NCI-H2107 treated with DMSO at 0.1 percent for 48 hours (cell line): Measurements from ENCODE around the gene ZSCAN22.
"Not testable (repeated sequence)": the region's sequence is repeated elsewhere in the genome, so short reads cannot be mapped to it uniquely, and the experiment has no call there.

Experiments used
- DNase-seq: peaks from one replicate; lab custom pipeline; 2025; ENCODE audit not compliant: unreplicated experiment; lab: John Stamatoyannopoulos, UW

Gene ZSCAN22

GRCh38 chr19:58326914-58327726 lies at the start of gene ZSCAN22:
TSS of gene ZSCAN22 (plus strand) at chr19:58326994. CDS start at chr19:58334803, 7,809 bp downstream.
- peak; percentile 93 for DNase-seq

- no peak for DNase-seq
These were observed 49.6 kb upstream of the ZSCAN22 start for GRCh38 chr19:58277197-58277596.

- no peak for DNase-seq
These were observed 48.9 kb upstream of the ZSCAN22 start for GRCh38 chr19:58277748-58278540.

GRCh38 chr19:58278541-58279041 lies 48.2 kb upstream of the ZSCAN22 start, which contains the start of gene ZNF8:
TSS of gene ZNF8 (plus strand) at chr19:58278955. CDS start at chr19:58279082, 127 bp downstream.
- DNase-seq: peak; percentile 90

DNA sequence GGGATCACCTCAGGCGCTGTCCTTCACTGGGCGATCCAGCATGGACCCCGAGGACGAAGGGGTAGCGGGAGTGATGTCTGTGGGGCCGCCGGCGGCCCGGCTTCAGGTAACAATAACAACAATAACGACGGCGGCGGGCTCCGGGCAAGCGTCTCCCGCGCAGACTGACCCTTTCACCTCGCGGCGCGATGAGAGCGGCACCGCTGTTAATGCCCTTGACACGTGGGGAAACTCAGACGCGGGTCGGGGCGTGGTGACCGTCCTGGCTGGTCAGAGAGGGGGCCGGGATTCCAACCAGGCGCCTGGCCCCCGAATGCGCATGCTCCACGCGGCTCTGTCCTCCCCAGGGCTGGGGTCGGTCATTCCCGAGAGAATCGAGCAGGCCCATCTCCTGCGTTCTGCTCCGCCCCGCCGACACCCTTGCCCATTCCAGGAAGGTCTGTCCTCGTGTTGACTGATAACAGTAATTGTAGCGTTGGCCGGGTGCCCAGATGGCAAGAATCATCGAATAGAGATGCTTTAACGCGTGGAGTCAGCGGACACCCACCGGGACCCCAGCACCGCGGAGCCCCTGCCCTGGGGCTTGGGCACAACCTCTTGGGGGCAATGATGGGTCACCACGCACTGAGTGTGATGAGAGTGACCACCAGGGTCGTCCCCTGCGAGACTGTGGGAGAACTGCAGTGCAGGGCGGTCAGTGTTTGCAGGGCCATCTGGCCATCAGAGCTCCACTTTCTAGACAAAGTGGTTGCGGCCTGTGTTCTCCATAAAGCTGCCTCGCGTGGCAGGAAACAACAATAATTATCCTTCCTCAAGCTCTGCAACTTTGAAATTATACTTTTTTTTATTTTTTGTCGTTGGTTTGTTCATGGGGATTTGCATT lies 47.5 kb upstream of the ZSCAN22 start:
- no peak for DNase-seq

GRCh38 chr19:58279925-58280316 lies 46.9 kb upstream of the ZSCAN22 start:
- no peak for DNase-seq

DNA sequence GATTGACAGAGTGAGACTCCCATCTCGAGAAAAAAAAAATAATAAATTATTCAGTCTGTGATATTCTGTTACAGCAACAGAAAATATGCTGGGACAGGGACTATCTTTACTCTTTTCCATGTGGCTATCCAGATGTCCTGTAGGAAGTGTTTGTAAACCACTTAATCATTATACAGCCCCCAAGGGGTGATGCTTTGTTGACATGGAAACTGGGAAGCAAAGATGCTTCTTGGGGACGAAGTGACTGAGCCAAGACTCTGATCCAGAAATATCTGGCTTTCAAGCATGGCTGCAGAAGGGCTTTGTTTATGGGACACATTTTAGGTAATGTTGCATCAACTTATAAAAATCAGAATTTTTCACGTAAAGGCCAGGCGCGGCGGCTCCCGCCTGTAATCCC lies 42.6 kb upstream of the ZSCAN22 start:
- no peak for DNase-seq

GRCh38 chr19:58291943-58292342 lies 34.9 kb upstream of the ZSCAN22 start:
- no peak for DNase-seq

DNA sequence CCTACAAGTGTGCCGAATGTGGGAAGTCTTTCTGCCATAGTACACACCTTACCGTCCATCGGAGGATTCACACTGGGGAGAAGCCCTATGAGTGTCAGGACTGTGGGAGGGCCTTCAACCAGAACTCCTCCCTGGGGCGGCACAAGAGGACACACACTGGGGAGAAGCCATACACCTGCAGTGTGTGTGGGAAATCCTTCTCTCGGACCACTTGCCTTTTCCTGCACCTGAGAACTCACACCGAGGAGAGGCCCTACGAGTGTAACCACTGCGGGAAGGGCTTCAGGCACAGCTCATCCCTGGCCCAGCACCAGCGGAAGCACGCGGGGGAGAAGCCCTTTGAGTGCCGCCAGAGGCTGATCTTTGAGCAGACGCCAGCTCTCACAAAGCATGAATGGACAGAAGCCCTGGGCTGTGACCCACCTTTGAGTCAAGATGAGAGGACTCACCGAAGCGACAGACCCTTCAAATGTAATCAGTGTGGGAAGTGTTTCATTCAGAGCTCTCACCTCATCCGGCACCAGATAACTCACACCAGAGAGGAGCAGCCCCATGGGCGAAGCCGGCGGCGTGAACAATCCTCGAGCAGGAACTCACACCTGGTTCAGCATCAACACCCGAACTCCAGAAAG lies 31.9 kb upstream of the ZSCAN22 start:
- no peak for DNase-seq

- DNase-seq: no peak
These were observed 30.7 kb upstream of the ZSCAN22 start for GRCh38 chr19:58296104-58296503.

- DNase-seq: no peak
These were observed 26.2 kb upstream of the ZSCAN22 start for GRCh38 chr19:58300620-58301019.

GRCh38 chr19:58304255-58304654 lies 22.5 kb upstream of the ZSCAN22 start:
- DNase-seq: no peak

GRCh38 chr19:58304748-58305064 lies 22.1 kb upstream of the ZSCAN22 start:
- DNase-seq: no peak

DNA sequence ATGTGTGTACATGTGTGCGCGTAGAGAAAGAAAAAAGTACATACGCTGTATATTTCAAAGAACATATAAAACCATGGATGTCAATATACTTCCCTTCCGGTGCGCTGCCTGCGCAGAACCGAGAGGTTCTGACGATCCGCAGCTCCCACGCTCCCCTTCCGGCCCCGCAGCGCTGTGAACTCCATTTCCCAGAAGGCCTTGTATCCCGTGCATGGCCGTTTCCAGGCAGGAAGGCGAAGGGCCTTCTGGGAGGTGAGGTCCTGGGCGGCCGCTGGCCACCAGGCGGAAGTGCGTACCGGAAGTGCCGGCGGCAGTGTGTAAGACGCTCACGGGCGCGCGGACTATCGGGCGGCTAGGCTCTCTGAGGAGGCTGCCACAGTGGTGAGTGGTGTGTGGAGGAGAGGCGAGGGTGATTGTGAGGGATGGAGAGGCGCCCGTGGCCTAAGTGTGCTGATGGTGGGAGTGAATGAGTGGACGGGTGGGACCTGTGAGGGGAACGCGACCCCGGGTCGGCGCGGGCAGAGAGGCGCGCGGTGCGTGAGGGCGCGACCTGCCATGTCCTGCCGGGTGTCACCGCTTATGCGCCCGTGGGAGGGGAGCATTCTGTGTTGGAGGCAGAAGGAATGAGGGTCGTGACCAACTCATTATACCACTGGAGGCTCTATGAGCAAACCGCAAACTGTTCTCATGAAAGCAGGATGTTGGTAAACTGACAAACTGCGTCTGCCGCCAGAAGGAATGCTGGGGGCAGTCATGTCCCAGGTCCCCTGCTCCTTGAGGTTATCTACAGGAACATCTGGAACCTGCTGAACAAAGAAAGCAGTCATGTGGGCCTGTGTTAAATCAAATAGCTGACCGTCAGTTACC lies 21.5 kb upstream of the ZSCAN22 start, which contains the start of gene ERVK3-1:
Gene ERVK3-1 (plus strand): TSS at position 313 of the 867 bp plus-strand sequence. CDS start 6,792 bp downstream, outside the sequence.
- DNase-seq: peak; percentile 94

GRCh38 chr19:58305932-58306323 lies 20.9 kb upstream of the ZSCAN22 start:
- DNase-seq: no peak

DNA sequence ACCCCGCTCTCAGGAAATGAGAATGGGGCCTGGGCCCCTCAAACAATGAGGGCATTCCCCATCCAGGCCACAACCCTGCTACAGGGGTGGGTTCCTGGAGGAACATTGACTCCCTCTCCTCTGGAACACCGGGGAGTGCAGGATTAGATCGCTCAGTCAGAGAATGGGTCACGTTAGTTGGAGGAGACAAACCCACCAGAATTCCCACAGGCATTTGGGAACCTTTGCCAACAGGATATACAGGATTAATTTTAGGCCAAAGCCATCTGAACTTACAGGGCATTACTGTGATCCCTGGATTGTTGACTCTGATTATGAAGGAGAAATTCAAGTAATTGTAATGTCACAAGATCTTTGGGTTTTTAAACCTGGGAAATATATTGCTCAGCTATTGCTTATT lies 19.1 kb upstream of the ZSCAN22 start:
- no peak for DNase-seq

- DNase-seq: not testable (repeated sequence)
These were observed 16.1 kb upstream of the ZSCAN22 start for GRCh38 chr19:58310685-58311084.

DNA sequence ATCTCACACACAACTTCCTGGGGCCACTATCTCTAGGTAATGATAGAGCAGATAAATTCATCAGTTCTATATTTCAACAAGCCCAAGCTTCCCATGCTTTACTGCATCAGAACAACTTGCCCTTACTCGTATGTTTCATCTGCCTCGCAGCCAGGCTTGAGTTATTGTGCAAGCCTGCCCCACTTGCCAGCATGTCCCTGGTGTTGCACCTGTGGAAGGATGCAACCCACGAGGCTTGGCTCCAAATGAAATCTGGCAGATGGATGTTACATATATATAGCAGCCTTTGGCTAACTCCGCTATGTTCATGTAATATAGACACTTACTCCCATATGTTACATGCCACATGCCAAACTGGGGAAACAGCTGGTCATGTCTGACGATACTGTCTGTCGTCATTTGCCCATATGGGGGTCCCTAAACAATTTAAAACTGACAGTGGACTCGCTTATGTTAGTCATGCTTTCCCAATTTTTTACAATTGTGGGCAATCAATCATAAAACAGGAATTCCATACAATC lies 15.4 kb upstream of the ZSCAN22 start:
- DNase-seq: no peak

GRCh38 chr19:58315580-58315979 lies 11.2 kb upstream of the ZSCAN22 start:
- DNase-seq: no peak
